Smooth muscle cell (in vitro differentiated cells): ENCODE results near the gene ATP11B. TPM values are rescaled to one million over a fixed set of nuclear protein-coding genes. Genes with fewer than 3 reads are reported as not detected.
"Not testable (repeated sequence)": the region's sequence is repeated elsewhere in the genome, so short reads cannot be mapped to it uniquely, and the experiment has no call there.

Source experiments
- DNase-seq: peaks from one replicate; lab custom pipeline; 2025; ENCODE audit not compliant: unreplicated experiment; lab: John Stamatoyannopoulos, UW
- H2AFZ ChIP-seq: fragments of 200-600 bp; sonication (generic); 2 replicates; pipeline ENCODE4 v1.6.0; 2016; ENCODE audit warnings: antibody characterized with exemption, low read depth, mild to moderate bottlenecking
- H3F3A ChIP-seq: fragments of 200-600 bp; sonication (generic); 2 replicates; pipeline ENCODE4 v1.6.0; 2017; ENCODE audit warnings: antibody characterized with exemption, low read depth
- H3K27ac ChIP-seq: fragments of 200-600 bp; sonication (generic); 2 replicates; pipeline ENCODE4 v1.5.1; 2016; ENCODE audit warnings: low read depth, mild to moderate bottlenecking
- H3K27me3 ChIP-seq: fragments of 200-600 bp; sonication (generic); 2 replicates; pipeline ENCODE4 v1.6.1; 2016; ENCODE audit warnings: low read depth, mild to moderate bottlenecking
- H3K36me3 ChIP-seq: fragments of 200-600 bp; sonication (generic); 2 replicates; pipeline ENCODE4 v1.5.1; 2016; ENCODE audit warnings: low read depth
- H3K4me1 ChIP-seq: fragments of 200-600 bp; sonication (generic); 2 replicates; pipeline ENCODE4 v1.5.1; 2016; ENCODE audit warnings: low read depth
- H3K4me2 ChIP-seq: fragments of 200-600 bp; sonication (generic); 2 replicates; pipeline ENCODE4 v1.6.0; 2016; ENCODE audit warnings: mild to moderate bottlenecking
- H3K4me3 ChIP-seq: fragments of 200-600 bp; sonication (generic); 2 replicates; pipeline ENCODE4 v1.5.1; 2016; ENCODE audit warnings: mild to moderate bottlenecking
- H3K79me2 ChIP-seq: fragments of 200-600 bp; sonication (generic); 2 replicates; pipeline ENCODE4 v1.6.0; 2016; ENCODE audit warnings: low read depth, mild to moderate bottlenecking
- H3K9ac ChIP-seq: fragments of 200-600 bp; sonication (generic); 2 replicates; pipeline ENCODE4 v1.6.0; 2016; ENCODE audit warnings: low read depth
- H3K9me3 ChIP-seq: fragments of 200-600 bp; sonication (generic); replicated peaks from 2 replicates; pipeline ENCODE4 v1.5.1; 2016; ENCODE audit warnings: low read depth
- H4K20me1 ChIP-seq: fragments of 200-600 bp; sonication (generic); 2 replicates; pipeline ENCODE4 v1.6.0; 2016; ENCODE audit warnings: low read depth
- CTCF ChIP-seq: fragments of 200-600 bp; sonication (generic); IDR thresholded peaks from 2 replicates; pipeline ENCODE4 v1.5.1; 2017; ENCODE audit warnings: borderline replicate concordance, mild to moderate bottlenecking, antibody characterized with exemption; ENCODE audit not compliant: insufficient read depth, poor library complexity, severe bottlenecking
- WGBS: methylation state at CpG from one replicate; pipeline ENCODE4 v1.1.7; 2016; ENCODE audit warnings: low lambda C conversion rate; 5-methylcytosine and 5-hydroxymethylcytosine counted together
- polyA plus RNA-seq: library from polyadenylated mRNA; unstranded; fragments of >200 nt; fragmentation: Nextera tagmentation; extraction: Ambion mirVana; gene quantifications from 2 replicates; pipeline ENCODE4 v1.2.1, GENCODE V29; 2016
- total RNA-seq: library from RNA; depleted of rRNA; stranded (reverse); fragments of >200 nt; gene quantifications from 2 replicates; pipeline ENCODE4 v1.2.3, GENCODE V29; 2014

The ATP11B gene
- total and polyA plus RNA-seq, 2 experiments from 2014 or later: 12.0 to 48.7 TPM

- no peaks in the 10 kb centered on the region for H3K27me3 ChIP-seq
- H3K4me1 ChIP-seq: no peaks in the 10 kb centered on the region
- H3K9me3 ChIP-seq: no peaks in the 10 kb centered on the region
- H3K79me2 ChIP-seq: no peaks in the 10 kb centered on the region
- no peaks in the 10 kb centered on the region for H3F3A ChIP-seq
- H3K36me3 ChIP-seq: peaks cover 5% of the 10 kb centered on the region
- H2AFZ ChIP-seq: no peak overlapping the region
- H3K4me3 ChIP-seq: no peak overlapping the region
- H3K9ac ChIP-seq: no peak overlapping the region
- H4K20me1 ChIP-seq: no peaks in the 10 kb centered on the region
- DNase-seq: no peak
- no peak for TF ChIP-seq CTCF
- no peak overlapping the region for H3K4me2 ChIP-seq
- H3K27ac ChIP-seq: no peak overlapping the region
Observed at GRCh38 chr3:182855076-182855475, 61.8 kb downstream of the ATP11B start.

GRCh38 chr3:182861348-182861747 is 68.0 kb downstream of the ATP11B start:
- DNase-seq: no peak
- no peak overlapping the region for H2AFZ ChIP-seq
- TF ChIP-seq CTCF: no peak
- H4K20me1 ChIP-seq: no peaks in the 10 kb centered on the region
- no peak overlapping the region for H3K4me3 ChIP-seq
- no peaks in the 10 kb centered on the region for H3K27me3 ChIP-seq
- no peaks in the 10 kb centered on the region for H3F3A ChIP-seq
- no peaks in the 10 kb centered on the region for H3K79me2 ChIP-seq
- no peaks in the 10 kb centered on the region for H3K9me3 ChIP-seq
- H3K4me2 ChIP-seq: no peak overlapping the region
- no peaks in the 10 kb centered on the region for H3K36me3 ChIP-seq
- WGBS: 90% methylated on average over 1 of the region's 1 CpG
- no peak overlapping the region for H3K27ac ChIP-seq
- no peak overlapping the region for H3K9ac ChIP-seq
- H3K4me1 ChIP-seq: no peaks in the 10 kb centered on the region

- Histone ChIP-seq H3K36me3 (no peaks in the 10 kb centered on the region), H3K4me1 (no peaks in the 10 kb centered on the region), H3K9ac (no peak overlapping the region), H3K27me3 (no peaks in the 10 kb centered on the region), H3K79me2 (no peaks in the 10 kb centered on the region), H4K20me1 (no peaks in the 10 kb centered on the region), H3K27ac (no peak overlapping the region), H3K4me2 (no peak overlapping the region), H2AFZ (no peak overlapping the region), H3F3A (no peaks in the 10 kb centered on the region), H3K9me3 (no peaks in the 10 kb centered on the region), H3K4me3 (no peak overlapping the region)
- 100% methylated on average over 3 of the region's 3 CpGs for WGBS
- no peak for TF ChIP-seq CTCF
- DNase-seq: no peak
Observed at GRCh38 chr3:182862159-182862860, 69.0 kb downstream of the ATP11B start.

GRCh38 chr3:182869059-182869458 is 75.8 kb downstream of the ATP11B start:
- Histone ChIP-seq H3K27me3 (no peaks in the 10 kb centered on the region), H3K4me3 (no peak overlapping the region), H3K9me3 (no peaks in the 10 kb centered on the region), H3K79me2 (no peaks in the 10 kb centered on the region), H4K20me1 (no peaks in the 10 kb centered on the region), H3K27ac (no peak overlapping the region), H3F3A (no peaks in the 10 kb centered on the region), H3K4me1 (no peaks in the 10 kb centered on the region), H3K9ac (no peak overlapping the region), H2AFZ (no peak overlapping the region), H3K36me3 (peaks cover 29% of the 10 kb centered on the region), H3K4me2 (no peak overlapping the region)
- no peak for TF ChIP-seq CTCF
- no peak for DNase-seq
- 100% methylated on average over 1 of the region's 1 CpG for WGBS

- not testable (repeated sequence) for H2AFZ ChIP-seq, H3K4me1 ChIP-seq, DNase-seq, H3K4me2 ChIP-seq, H4K20me1 ChIP-seq, H3K4me3 ChIP-seq, H3K27ac ChIP-seq, H3K9ac ChIP-seq, H3K27me3 ChIP-seq, H3K79me2 ChIP-seq, H3F3A ChIP-seq, H3K9me3 ChIP-seq
- WGBS: 97% methylated on average over 3 of the region's 3 CpGs
- peaks cover 37% of the 10 kb centered on the region for H3K36me3 ChIP-seq
Observed at GRCh38 chr3:182870917-182871316, 77.6 kb downstream of the ATP11B start.
